HG03378 (cell line): ENCODE data around the gene FIGNL2.
"Not testable (repeated sequence)": the region's sequence is repeated elsewhere in the genome, so short reads cannot be mapped to it uniquely, and the experiment has no call there.

Source experiments
- ATAC-seq: cut with Tn5 transposase; IDR thresholded peaks from one replicate; pipeline ENCODE4 v1.9.1; 2021; ENCODE audit warnings: mild to moderate bottlenecking, moderate library complexity; ENCODE audit not compliant: unreplicated experiment

Gene FIGNL2

DNA sequence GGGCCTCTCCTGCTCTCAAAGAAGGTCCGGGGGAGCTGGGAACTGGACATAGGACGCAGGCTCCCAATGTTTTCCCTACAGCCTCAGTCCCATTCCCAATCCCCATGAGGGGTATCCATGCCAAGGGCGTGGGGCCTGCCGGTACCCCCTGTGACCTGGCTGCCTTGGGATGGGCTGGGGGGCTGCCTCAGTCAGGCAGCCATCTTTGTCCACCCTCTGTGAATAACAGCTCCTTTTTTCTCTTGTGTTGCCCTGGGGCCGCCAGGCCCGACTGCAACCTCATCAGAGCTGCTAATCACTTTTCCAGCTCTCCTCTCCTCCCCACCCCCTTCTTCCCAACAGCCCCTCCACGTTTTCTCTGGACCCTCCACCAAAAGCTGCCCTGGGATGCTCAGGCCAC, 11.2 kb downstream of the FIGNL2 start:
- ATAC-seq, result no peak

DNA sequence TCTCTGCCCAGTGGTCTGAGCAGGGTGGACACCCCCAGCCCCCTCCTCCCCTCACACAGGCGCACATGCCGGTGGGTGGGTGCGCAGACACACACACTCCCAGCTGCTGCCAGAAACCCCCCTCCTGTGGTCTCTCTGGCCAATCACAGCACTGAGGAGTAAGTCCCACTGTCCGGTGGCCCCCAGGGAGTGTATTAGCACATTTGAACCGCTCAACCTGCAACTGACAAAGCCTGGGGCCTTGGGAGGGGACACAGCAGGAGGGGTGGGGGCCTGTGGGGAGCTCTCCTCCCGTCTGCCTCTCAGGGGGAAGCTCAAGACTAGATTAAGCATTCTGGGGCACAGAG, 11.7 kb downstream of the FIGNL2 start:
- no peak for ATAC-seq

DNA sequence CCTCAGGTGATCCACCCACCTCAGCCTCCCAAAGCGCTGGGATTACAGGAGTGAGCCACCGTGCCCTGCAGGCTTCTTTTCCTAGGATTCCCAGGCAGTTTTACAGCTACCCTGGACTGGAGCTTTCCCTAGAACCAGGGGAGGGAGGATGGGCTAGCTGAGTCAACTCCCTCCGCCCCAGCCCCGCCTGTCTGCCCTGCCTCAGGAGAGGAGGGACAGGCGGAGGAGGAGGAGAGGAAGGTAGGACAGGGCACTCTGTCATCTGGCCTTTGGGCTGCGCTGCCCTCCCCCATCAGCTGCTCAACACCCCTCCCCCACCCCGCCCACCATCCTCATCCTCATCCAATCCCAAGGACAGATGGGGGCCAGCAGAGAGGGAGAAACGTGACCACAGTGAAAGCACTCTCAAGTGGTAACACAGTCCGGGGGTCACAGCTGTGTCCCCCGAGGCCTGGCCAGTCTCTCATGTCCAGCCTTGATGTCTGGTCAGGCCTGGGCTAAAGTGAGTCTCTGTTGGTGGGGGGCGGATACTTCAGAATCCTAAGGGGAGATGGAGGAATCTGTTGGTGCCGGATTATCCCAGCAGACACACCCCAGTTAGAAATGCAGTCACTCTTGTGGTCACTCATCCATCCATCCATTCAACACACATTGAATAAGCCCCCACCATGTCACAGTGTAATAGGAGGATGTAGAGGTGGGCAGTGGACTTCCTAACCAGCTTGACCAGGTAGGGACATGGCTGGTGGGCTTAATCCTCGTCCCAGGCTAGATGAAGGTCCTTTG, 12.3 kb downstream of the FIGNL2 start:
- ATAC-seq, result no peak

DNA sequence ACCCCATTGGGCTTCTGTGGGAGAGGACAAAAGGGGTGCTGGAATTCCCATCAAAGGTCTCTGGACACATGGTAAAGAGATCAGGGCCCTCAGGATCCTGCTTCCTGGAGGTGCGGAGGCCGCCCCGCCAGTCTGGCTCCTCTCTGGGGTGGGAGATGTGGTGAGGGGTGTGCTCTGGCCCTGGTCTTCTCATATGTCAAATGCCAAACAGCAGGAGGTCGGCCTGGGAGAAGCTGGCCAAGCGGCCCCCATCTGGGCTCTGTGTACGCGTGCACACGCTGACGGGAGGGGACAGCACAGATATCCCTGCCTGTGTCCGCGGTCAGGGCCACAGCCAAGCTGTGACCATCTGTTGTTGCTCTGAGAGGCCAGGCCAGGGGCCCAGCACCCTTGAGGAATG, 14.1 kb downstream of the FIGNL2 start:
- ATAC-seq, result no peak

DNA sequence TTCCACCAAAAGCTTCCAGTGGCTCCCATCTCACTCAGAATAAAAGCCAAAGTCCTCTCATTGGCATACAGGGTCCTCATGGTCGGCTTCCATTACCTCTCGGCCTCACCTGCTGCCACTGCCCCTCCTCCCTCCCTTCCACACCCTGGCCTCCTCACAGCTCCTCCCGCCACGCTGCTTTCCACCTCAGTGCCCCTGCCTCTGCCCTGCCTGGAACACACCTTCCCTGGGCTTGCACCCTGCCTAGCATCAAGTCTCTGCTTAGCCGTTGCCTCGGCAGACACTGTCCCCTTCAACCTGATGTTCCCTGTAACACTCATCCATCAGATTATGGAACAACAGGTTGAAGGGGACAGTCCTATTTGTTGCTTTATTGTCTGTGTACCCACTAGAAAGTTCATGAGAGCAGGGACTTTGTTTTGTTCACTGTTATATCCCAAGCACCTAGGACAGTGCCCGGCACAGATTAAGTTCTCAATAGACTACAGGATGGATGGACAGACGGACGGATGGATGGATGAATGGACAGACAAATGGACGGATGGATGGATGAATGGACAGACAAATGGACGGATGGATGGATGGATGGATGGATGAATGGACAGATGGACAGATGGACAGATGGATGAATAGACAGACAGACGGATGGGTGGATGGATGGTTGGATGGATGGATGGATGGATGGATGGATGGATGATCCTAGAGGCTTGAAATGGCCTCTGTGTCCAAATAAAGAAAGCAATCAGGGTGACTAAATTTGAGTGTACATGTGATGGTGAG, 14.9 kb downstream of the FIGNL2 start:
- ATAC-seq, result no peak

DNA sequence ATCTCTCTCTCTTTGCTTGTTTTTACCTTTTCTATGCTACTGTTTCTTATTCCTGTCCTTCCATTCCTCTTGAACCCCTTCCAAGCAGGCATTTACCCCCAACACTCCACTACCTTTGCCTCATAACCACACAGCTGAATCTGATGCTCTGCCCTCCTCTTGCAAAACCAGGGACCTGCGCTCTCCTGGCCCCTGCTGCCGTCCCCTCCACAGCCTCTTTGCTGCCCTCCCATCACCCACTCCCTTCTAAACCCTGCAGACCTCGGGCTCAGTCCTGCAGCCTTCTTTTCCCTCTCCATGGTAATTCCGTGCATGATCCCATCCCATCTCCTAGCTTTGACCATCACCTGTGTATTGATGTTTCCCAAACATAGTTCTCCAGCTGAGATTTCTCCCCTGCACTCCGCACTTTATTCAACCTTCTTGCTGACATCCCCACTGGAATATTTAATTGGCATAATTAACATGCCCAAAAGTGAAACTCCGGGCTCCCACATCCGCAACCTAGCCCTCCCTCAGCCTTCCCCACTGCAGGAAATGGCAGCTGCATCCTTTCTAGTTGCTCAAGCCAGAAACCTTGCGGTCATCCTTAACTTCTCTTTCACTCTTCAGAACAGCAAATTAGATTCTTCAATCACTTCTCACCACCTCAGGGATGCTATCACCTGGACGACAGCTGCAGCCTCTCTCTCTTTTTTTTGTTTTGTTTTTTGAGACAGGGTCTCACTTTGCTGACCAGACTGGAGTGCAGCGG, 16.0 kb downstream of the FIGNL2 start:
- no peak for ATAC-seq

DNA sequence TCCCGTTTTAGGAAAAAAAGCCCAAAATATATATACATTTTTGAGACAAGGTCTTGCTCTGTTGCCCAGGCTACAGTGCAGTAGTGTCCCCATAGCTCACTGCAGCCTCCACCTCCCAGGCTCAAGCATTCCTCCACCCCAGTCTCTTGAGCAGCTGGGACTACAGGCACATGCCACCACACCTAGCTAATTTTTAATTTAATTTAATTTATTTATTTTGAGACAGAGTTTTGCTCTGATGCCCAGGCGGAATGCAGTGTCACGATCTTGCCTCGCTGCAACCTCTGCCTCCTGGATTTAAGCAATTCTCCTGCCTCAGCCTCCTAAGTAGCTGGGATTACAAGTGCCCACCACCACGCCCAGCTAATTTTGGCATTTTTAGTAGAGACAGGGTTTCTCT, 16.7 kb downstream of the FIGNL2 start:
- not testable (repeated sequence) for ATAC-seq

DNA sequence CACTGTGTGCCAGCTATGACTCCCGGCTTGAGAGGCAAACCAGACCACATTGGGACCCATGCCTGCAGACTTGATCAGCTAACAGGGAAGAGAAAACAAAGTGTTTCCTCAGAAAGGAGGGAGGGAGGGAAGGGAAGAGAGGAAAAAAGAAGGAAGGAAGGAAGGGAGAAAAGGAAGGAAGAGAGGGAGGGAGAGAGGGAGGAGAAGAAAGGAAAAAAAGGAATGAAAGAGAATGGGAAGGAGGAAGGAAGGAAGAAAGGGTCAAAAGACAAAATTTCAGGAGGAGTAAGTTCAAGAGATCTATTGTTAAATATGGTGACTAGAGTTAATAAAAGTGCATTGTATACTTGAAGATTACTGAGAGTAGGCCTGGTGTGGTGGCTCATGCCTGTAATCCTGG, 18.9 kb downstream of the FIGNL2 start:
- no peak for ATAC-seq

DNA sequence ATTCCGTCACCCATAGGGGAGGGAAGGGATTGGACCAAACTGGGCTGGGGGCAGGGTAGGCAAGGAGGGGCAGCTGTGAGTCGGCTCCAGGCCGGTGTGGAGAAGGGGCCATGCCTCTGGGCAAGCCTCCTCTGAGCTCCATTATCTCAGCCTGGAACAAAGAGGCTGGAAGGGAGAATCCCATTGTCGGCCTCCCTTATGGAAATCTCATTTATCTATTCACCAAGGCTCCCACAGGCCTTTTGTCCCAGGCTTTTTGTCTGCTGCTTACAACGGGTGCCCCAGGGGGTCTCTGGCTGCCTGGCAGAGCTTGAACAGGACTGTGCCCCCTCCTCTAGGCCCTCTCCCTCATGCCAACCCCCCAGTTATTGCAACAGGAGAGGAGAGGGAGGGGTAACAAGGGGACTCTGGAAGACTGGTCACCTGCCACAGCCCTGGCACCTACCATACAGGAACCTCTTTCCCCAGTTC, 19.5 kb downstream of the FIGNL2 start:
- no peak for ATAC-seq

DNA sequence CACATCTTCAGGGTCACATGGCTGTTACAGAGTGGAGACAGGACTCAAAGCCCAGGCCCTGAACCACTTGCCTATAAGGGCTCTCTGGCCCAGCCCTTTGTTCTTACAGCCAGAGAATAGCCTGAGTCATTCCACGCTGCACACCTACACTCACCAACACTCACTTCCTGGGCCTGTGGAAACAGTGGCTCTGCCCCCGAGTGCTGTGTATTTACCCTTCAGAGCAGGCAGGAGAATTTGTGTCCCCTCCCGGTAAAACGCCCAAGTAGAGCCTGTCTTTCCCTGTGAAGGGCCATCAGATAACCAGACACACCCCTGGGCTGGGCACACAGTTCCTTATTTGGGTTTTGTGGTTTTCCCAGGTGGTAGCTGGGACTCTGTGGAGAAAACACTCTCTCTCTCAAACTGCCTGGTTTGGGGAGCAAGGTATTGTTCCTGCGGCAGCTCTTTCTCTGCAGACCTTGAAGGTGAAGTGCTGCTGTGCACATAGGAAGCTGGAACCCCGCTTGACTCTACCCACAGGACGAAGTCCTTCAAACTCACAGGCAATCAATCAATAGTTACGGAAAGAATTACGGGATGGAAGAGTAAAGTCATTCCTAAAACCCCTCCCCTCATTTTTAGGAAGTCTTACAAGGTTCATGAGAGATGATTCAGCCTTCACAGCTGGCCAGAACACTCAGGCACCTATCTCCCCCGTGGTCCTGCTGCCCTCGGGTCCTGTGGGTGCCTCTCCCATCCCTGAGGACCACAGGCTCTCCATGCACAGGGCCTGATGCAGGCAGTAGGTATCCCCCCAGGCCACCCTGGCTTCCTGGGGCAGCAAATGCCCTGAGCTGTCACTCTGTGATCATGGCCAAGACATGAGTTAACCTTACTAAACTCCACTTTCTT, 20.3 kb downstream of the FIGNL2 start:
- ATAC-seq, result no peak

DNA sequence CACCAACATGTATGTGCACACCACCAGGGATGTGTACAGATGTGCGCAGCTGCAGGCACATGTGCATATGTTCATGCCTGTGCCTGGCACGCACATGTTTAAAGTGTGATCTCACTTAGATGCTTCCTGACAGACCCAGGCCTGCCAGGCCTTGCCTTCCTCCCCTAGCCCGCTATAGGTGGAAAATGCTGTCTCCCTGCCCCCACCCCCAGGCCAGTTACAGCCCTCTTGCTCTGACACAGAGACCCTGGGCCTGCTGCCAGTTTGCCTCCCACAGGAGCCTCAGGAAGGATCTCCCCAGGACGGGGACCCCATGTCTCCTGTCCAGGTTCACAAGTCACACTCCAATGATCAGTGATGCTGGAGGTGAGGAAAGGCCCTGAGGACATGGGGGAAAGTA, 21.6 kb downstream of the FIGNL2 start:
- ATAC-seq, result no peak

DNA sequence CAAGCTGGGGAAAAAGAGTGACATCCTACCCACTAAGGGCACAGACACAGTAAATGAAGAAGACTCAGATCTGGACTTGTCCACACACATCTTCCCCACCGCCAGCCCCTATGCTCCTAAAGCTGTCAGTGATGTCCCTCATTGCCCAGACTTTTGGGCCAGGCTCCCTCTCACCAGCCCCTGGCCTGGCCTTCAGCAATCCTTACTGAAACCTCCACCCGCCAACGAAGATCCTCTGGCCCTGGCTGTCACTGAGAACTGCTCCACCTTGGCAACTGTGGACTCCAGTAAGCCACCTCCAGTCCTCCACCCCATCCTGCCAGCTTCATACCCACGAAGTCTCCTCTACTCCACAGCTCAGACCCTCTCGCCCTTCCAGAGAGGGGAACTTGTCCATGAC, 23.3 kb downstream of the FIGNL2 start:
- no peak for ATAC-seq

DNA sequence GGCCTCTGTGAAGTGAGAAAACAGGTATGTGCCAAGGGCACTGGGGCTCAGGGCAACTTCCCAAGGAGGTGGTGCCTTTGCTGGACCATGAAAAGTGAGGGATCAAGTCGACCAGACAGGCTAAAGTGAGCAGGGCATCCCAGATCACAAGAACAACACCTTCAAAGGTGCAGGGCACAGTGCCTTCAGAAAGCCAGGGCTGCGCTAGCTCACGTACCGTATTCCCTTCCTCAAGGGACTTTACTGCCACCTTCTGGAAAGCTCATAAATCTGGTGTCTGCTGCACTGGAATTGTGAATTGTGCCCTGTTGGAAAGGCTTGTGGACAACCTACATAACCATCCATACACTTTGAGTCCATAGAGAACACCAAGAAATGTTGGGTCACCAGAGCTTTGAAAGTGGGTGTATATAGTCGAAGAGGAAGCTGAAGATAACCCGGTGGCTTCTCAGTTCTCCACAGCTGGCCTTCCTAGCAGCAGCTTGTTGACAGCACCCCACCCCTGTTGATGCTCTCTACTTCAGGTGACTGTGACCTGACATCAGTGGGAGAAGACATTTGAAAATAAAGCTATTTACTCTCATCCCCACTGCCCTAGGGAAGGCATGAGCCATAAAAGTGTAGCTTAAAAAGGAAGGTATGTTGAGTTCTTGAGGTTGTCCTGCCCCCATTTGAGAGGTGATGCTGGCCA, 24.5 kb downstream of the FIGNL2 start:
- ATAC-seq, result no peak

DNA sequence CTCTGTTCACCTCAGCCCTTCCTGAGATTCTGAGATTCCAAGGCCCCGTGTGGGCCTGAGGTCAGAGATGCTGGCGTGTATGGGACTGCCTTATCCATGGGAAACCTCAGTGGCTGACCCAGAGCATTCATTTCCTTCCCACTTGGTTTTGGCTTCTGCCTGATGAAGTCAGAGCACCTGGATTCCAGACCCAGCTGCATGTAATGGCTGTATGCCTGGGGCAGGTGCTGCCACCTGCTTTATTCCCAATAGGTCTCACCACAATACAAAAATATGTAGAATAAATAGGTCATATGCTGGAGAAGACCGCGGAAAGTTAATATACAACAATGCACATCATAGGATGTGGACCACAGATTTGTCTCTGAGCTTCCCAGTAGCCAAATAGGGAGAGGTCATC, 25.6 kb downstream of the FIGNL2 start:
- no peak for ATAC-seq

DNA sequence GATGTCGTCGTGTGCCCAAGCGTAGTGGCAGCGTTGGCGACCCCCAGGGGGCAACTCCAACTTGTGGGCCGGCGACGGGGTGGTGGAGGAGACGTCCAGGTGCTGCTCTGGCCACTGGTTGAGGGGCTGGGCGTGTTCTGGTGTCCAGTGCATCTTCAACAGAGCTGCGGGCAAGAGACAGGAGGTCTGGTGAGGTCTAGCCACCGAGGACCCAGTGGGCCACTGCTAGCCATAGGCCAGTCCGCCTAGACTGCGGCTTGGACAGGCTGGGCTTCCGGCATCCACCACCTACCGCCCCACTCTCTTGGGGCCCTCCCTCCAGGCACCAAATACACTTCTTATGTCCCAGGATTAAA, 26.3 kb downstream of the FIGNL2 start:
- no peak for ATAC-seq

DNA sequence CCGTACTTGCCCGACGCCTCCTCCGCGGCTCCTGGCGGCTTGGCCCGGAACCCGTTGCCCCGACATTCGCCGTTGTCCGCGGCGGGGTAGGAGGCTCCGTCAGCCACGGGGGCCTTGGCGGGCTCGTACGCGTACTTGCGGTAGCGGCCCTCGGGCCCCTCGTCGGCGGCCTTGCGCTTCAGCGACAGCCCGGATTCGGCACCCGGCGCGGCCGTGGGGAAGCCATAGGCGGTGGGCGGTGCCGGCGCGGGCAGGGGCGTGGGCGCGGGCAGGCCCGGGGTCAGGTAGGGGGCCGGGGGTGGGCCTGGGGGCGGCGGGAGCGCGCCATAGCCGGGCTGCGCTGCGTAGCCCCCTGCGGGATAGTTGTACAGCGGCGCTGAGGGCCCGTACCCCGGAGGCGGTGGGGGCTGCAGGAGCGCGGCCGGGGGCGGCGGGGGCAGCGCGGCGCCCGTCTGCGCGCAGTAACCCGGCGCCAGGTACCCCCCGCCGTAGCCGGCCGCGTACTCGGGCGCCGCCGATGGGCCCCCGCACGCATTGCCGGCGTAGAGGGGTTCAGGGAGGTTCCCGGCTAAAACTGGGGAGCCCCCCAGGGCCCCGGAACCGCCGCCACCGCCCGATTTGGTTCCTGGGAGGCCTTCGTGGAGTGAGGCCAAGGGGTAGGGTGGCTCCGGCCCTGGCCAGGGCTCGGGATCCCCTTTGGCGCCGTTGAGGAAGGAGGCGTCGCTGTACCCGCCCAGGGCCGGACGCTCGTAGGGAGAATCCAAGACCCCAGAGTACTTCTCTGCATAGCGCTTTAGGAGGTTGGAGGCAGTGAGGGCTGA, 26.9 kb downstream of the FIGNL2 start:
- ATAC-seq, result no peak

DNA sequence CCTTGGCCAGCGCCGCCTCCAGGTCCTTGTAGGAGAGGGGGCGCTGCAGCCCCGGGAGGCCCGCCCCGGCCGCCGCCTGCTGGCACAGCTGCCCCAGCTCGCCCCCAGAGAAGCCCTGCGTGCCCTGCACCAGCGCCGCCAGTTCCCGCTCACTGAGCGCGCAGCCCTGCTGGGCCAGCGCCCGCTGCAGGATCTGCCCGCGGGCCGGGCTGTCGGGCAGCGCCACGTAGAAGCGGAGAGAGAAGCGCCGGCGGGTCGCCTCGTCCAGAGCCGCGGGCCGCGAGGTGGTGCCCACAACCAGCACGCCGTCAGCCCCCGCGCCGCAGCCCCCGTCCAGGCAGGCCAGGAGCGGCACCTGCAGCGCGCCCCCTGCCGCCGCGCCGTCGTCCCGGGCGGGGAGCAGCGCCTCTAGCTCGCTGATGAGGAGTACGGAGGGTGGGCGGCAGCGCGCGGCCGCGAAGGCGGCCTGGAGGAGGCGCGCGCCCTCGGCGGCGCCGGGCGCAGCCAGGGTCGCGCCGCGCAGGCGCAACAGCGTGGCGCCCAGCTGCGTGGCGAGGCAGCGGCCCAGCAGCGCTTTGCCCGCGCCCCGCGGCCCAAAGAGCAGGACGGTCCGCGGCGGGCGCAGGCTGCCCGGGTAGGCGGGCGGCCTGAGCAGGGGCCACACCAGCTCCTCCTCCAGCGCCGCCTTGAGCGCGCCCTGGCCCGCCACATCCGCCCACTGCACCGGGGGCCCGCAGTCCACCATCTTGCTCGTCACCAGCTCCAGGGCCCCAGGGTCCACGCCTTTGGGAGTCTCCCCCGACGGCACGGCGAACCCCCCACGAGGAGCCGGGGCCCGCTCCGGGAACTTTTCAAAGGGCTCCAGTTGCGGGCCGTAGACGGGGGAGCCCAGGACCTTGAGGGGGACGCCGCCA, 27.7 kb downstream of the FIGNL2 start:
- ATAC-seq, result no peak
